Measurements from ENCODE around the gene FAH.
A peak's percentile ranks its signal among the peaks of the same experiment; 100 is the strongest.

Gene FAH

GRCh38 chr15:80162059-80162554 is 9.3 kb downstream of the FAH start:
- no peak for TF ChIP-seq CTCF (conservative IDR thresholded peaks at IDR 0.05; ENCODE audit: low read length)
- no peak for TF ChIP-seq EZH2phosphoT487 (IDR thresholded peaks at IDR 0.05; ENCODE audit: borderline replicate concordance)
- Histone ChIP-seq H3K9me3 (ENCODE audit: insufficient read depth, low read depth, low read length) (no peaks in the 10 kb centered on the region), H3K79me2 (ENCODE audit: insufficient read depth, low read length) (no peaks in the 10 kb centered on the region), H3K4me1 (ENCODE audit: insufficient read depth, low read length, poor library complexity, severe bottlenecking) (peaks cover 44% of the 10 kb centered on the region), H3K4me2 (ENCODE audit: low read depth, low read length, poor library complexity, severe bottlenecking) (no peak overlapping the region), H2AFZ (ENCODE audit: low read length) (no peak overlapping the region), H3K9me2 (replicated peaks; ENCODE audit: low read depth, low read length) (no peaks in the 10 kb centered on the region), H3K9ac (ENCODE audit: low read depth, low read length, poor library complexity, severe bottlenecking) (peak overlapping the region; percentile 66), H3K27me3 (ENCODE audit: insufficient read depth, low read length, poor library complexity, severe bottlenecking) (no peaks in the 10 kb centered on the region), H4K20me1 (ENCODE audit: insufficient read depth, low read length, poor library complexity, severe bottlenecking) (no peaks in the 10 kb centered on the region), H3K4me3 (ENCODE audit: low read length, poor library complexity, severe bottlenecking) (no peak overlapping the region), H3F3A (ENCODE audit: low read depth) (no peaks in the 10 kb centered on the region), H3K36me3 (ENCODE audit: insufficient read depth, low read length) (0 out of 2 replicates have a peak, but pooled peaks cover 10% of the 10 kb centered on the region)

GRCh38 chr15:80163217-80163616 is 10.4 kb downstream of the FAH start:
- Histone ChIP-seq H3K4me3 (ENCODE audit: low read length, poor library complexity, severe bottlenecking) (no peak overlapping the region), H2AFZ (ENCODE audit: low read length) (no peak overlapping the region), H4K20me1 (ENCODE audit: insufficient read depth, low read length, poor library complexity, severe bottlenecking) (no peaks in the 10 kb centered on the region), H3F3A (ENCODE audit: low read depth) (no peaks in the 10 kb centered on the region), H3K4me1 (ENCODE audit: insufficient read depth, low read length, poor library complexity, severe bottlenecking) (peaks cover 34% of the 10 kb centered on the region), H3K4me2 (ENCODE audit: low read depth, low read length, poor library complexity, severe bottlenecking) (no peak overlapping the region), H3K79me2 (ENCODE audit: insufficient read depth, low read length) (no peaks in the 10 kb centered on the region), H3K9me3 (ENCODE audit: insufficient read depth, low read depth, low read length) (no peaks in the 10 kb centered on the region), H3K9ac (ENCODE audit: low read depth, low read length, poor library complexity, severe bottlenecking) (no peak overlapping the region), H3K27me3 (ENCODE audit: insufficient read depth, low read length, poor library complexity, severe bottlenecking) (no peaks in the 10 kb centered on the region), H3K9me2 (replicated peaks; ENCODE audit: low read depth, low read length) (no peaks in the 10 kb centered on the region), H3K36me3 (ENCODE audit: insufficient read depth, low read length) (0 out of 2 replicates have a peak, but pooled peaks cover 10% of the 10 kb centered on the region)
- no peak for TF ChIP-seq EZH2phosphoT487 (IDR thresholded peaks at IDR 0.05; ENCODE audit: borderline replicate concordance)
- TF ChIP-seq CTCF (conservative IDR thresholded peaks at IDR 0.05; ENCODE audit: low read length) = no peak

- Histone ChIP-seq H3K9me2 (replicated peaks; ENCODE audit: low read depth, low read length) (no peaks in the 10 kb centered on the region), H3K9ac (ENCODE audit: low read depth, low read length, poor library complexity, severe bottlenecking) (no peak overlapping the region), H3K4me3 (ENCODE audit: low read length, poor library complexity, severe bottlenecking) (no peak overlapping the region), H3K79me2 (ENCODE audit: insufficient read depth, low read length) (no peaks in the 10 kb centered on the region), H4K20me1 (ENCODE audit: insufficient read depth, low read length, poor library complexity, severe bottlenecking) (no peaks in the 10 kb centered on the region), H3F3A (ENCODE audit: low read depth) (no peaks in the 10 kb centered on the region), H2AFZ (ENCODE audit: low read length) (no peak overlapping the region), H3K9me3 (ENCODE audit: insufficient read depth, low read depth, low read length) (no peaks in the 10 kb centered on the region), H3K36me3 (ENCODE audit: insufficient read depth, low read length) (0 out of 2 replicates have a peak, but pooled peaks cover 10% of the 10 kb centered on the region), H3K4me2 (ENCODE audit: low read depth, low read length, poor library complexity, severe bottlenecking) (no peak overlapping the region), H3K27me3 (ENCODE audit: insufficient read depth, low read length, poor library complexity, severe bottlenecking) (no peaks in the 10 kb centered on the region), H3K4me1 (ENCODE audit: insufficient read depth, low read length, poor library complexity, severe bottlenecking) (peaks cover 29% of the 10 kb centered on the region)
- no peak for TF ChIP-seq EZH2phosphoT487 (IDR thresholded peaks at IDR 0.05; ENCODE audit: borderline replicate concordance)
- TF ChIP-seq CTCF (conservative IDR thresholded peaks at IDR 0.05; ENCODE audit: low read length) = no peak
Observed at GRCh38 chr15:80163897-80164296, 11.1 kb downstream of the FAH start.
